Keratinocyte (primary cell): ENCODE measurements around the gene PFN4. TPM values are rescaled to one million over a fixed set of nuclear protein-coding genes. Genes with fewer than 3 reads are reported as not detected.

Source experiments
- DNase-seq: peaks from one replicate; pipeline ENCODE4 v3.0.0-alpha.2; 2011; ENCODE audit warnings: low read depth, missing footprints, low spot score
- FAIRE-seq: peaks from 2 replicates; lab custom pipeline; 2011; peaks lifted over from hg19 to GRCh38; lab: Jason Lieb, UNC
- H2AFZ ChIP-seq: 2 replicates; pipeline ENCODE4 v1.6.0; 2012; ENCODE audit warnings: low read length, control low read depth, inconsistent platforms; ENCODE audit not compliant: control insufficient read depth
- H3K27ac ChIP-seq: 2 replicates; pipeline ENCODE4 v1.5.1; 2011; ENCODE audit warnings: low read length; ENCODE audit not compliant: control insufficient read depth, insufficient read depth
- H3K27me3 ChIP-seq: 3 replicates; pipeline ENCODE4 v1.6.0; 2011; ENCODE audit warnings: low read length; ENCODE audit not compliant: control insufficient read depth, insufficient read depth; ENCODE audit errors: extremely low read depth
- H3K36me3 ChIP-seq, 2 experiments: 2 replicates in 1 of 2; 3 replicates in 1 of 2; pipeline ENCODE4 v1.5.1; 2011; ENCODE audit warnings: low read length in 2 of 2, mild to moderate bottlenecking in 1 of 2; ENCODE audit not compliant: control insufficient read depth in 2 of 2, insufficient read depth in 2 of 2; ENCODE audit errors: extremely low read depth in 1 of 2
- H3K4me1 ChIP-seq: 3 replicates; pipeline ENCODE4 v1.5.1; 2011; ENCODE audit warnings: low read length; ENCODE audit not compliant: control insufficient read depth, insufficient read depth; ENCODE audit errors: extremely low read depth
- H3K4me2 ChIP-seq: 3 replicates; pipeline ENCODE4 v1.6.0; 2011; ENCODE audit warnings: low read depth, low read length; ENCODE audit not compliant: control insufficient read depth, insufficient read depth; ENCODE audit errors: extremely low read depth
- H3K4me3 ChIP-seq, 3 experiments: fragments of 200-600 bp in 1 of 3; sonication (generic) in 1 of 3; 2 replicates in 2 of 3; 3 replicates in 1 of 3; pipeline ENCODE4 v1.5.1; 2011 to 2016; ENCODE audit warnings: low read length in 3 of 3, mild to moderate bottlenecking in 3 of 3, control low read depth in 2 of 3, inconsistent platforms in 1 of 3, low read depth in 1 of 3, mixed read lengths in 1 of 3, mixed run types in 1 of 3, moderate library complexity in 1 of 3; ENCODE audit not compliant: control insufficient read depth in 2 of 3, insufficient read depth in 2 of 3; ENCODE audit errors: extremely low read depth in 1 of 3
- H3K79me2 ChIP-seq: 2 replicates; pipeline ENCODE4 v1.6.0; 2012; ENCODE audit warnings: low read length; ENCODE audit not compliant: control insufficient read depth, insufficient read depth
- H3K9ac ChIP-seq: 3 replicates; pipeline ENCODE4 v1.6.0; 2011; ENCODE audit warnings: low read length; ENCODE audit not compliant: control insufficient read depth, insufficient read depth; ENCODE audit errors: extremely low read depth
- H3K9me1 ChIP-seq: 3 replicates; pipeline ENCODE4 v1.6.0; 2011; ENCODE audit warnings: low read length; ENCODE audit not compliant: control insufficient read depth, insufficient read depth; ENCODE audit errors: extremely low read depth
- H3K9me3 ChIP-seq: 2 replicates; pipeline ENCODE4 v1.5.1; 2012; ENCODE audit warnings: low read depth, low read length; ENCODE audit not compliant: control insufficient read depth
- H4K20me1 ChIP-seq: 3 replicates; pipeline ENCODE4 v1.6.0; 2011; ENCODE audit warnings: low read length; ENCODE audit not compliant: control insufficient read depth, insufficient read depth; ENCODE audit errors: extremely low read depth
- EZH2 ChIP-seq: IDR thresholded peaks from one replicate; pipeline ENCODE4 v1.6.1; 2012; ENCODE audit warnings: inconsistent platforms, mild to moderate bottlenecking, low read length, moderate library complexity
- dilution Hi-C: fragments of 300-500 bp; cut with MboI; formaldehyde crosslinking; loops from one replicate; pipeline ENCODE4 v1.7.0; 2020; ENCODE audit warnings: low sequenced_read_pairs; ENCODE audit not compliant: extremely low pct_ligation_motif_present
- polyA plus RNA-seq, 5 experiments: library from polyadenylated mRNA; depleted of rRNA in 3 of 5; stranded (reverse) in 3 of 5; stranded (forward) in 1 of 5; unstranded in 1 of 5; fragments of >200 nt; gene quantifications; 1 replicate in 1 of 5; 2 replicates in 3 of 5; 3 replicates in 1 of 5; pipeline versions ENCODE4 v1.2.1 to v1.2.3, GENCODE V29; 2011 to 2012; ENCODE audit warnings: missing spikeins in 2 of 5, low read depth in 1 of 5, low replicate concordance in 1 of 5
- TF ChIP-seq, protein P1 (sequence below), 3 experiments: IDR thresholded peaks in 1 of 3; conservative IDR thresholded peaks in 1 of 3; optimal IDR thresholded peaks in 1 of 3; 2 replicates in 2 of 3; 3 replicates in 1 of 3; pipeline versions ENCODE3 to v1.5.1; 2011; ENCODE audit warnings: low read length in 3 of 3, mild to moderate bottlenecking in 3 of 3, moderate library complexity in 2 of 3, control low read depth in 1 of 3, inconsistent platforms in 1 of 3; ENCODE audit not compliant: insufficient read depth in 2 of 3; ENCODE audit errors: extremely low read depth in 1 of 3

The PFN4 gene
- polyA plus RNA-seq, 1 donor (not counting 4 experiments of a cell fraction or from before 2014, with no cell fraction given): 0.16 TPM

DNA sequence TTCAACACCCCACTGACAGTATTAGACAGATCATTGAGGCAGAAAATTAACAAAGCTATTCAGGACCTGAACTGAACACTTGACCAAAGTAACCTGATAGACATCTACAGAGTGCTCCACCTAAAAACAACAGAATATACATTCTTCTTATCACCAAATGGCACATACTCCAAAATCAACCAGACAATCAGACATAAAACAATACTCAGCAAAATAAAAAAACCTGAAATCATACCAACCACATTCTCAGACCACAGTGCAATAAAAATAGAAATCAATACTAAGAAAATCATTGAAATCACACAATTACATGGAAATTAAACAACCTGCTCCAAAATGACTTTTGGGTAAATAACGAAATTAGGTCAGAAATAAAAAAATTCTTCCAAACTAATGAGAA lies 15.8 kb downstream of the PFN4 start:
- FAIRE-seq: no peak

DNA sequence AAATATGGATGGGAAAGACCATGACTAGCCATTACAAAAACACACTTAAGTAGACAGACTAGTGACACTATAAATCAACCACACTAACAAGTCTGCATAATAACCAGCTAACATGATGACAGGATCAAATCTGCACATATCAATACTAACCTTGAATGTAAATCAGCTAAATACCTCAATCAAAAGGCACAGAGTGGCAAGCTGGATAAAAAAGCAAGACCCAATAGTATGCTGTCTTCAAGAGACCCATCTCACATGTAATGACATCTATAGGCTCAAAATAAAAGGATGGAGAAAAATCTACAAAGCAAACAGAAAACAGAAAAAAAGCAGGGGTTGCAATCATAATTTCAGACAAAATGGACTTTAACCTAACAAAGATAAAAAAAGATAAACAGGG lies 16.3 kb downstream of the PFN4 start:
- Histone ChIP-seq H3K27me3 (no peaks in the 10 kb centered on the region), H3K79me2 (no peaks in the 10 kb centered on the region), H3K9ac (no peak overlapping the region), H3K27ac (no peak overlapping the region), H3K36me3 (no peaks in the 10 kb centered on the region), H3K4me2 (no peak overlapping the region), H3K9me3 (no peaks in the 10 kb centered on the region), H3K4me3 (no peak overlapping the region), H2AFZ (no peak overlapping the region), H4K20me1 (no peaks in the 10 kb centered on the region), H3K9me1 (no peaks in the 10 kb centered on the region), H3K4me1 (peaks cover 12% of the 10 kb centered on the region)
- FAIRE-seq (no peak), DNase-seq (no peak)
- no peak for TF ChIP-seq EZH2
- TF ChIP-seq, protein P1, sequence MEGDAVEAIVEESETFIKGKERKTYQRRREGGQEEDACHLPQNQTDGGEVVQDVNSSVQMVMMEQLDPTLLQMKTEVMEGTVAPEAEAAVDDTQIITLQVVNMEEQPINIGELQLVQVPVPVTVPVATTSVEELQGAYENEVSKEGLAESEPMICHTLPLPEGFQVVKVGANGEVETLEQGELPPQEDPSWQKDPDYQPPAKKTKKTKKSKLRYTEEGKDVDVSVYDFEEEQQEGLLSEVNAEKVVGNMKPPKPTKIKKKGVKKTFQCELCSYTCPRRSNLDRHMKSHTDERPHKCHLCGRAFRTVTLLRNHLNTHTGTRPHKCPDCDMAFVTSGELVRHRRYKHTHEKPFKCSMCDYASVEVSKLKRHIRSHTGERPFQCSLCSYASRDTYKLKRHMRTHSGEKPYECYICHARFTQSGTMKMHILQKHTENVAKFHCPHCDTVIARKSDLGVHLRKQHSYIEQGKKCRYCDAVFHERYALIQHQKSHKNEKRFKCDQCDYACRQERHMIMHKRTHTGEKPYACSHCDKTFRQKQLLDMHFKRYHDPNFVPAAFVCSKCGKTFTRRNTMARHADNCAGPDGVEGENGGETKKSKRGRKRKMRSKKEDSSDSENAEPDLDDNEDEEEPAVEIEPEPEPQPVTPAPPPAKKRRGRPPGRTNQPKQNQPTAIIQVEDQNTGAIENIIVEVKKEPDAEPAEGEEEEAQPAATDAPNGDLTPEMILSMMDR (optimal IDR thresholded peaks at IDR 0.05 in 1 of 3, IDR thresholded peaks at IDR 0.05 in 1 of 3, conservative IDR thresholded peaks at IDR 0.05 in 1 of 3; ENCODE audit: extremely low read depth in 1 of 3, insufficient read depth in 2 of 3, low read length in 3 of 3): no peak
- dilution Hi-C loops: no loop called here

More for the DNA sequence above, 15.8 kb downstream of the PFN4 start:
- no peaks in the 10 kb centered on the region for H3K79me2 ChIP-seq
- H3K9me3 ChIP-seq: no peaks in the 10 kb centered on the region
- H3K9ac ChIP-seq: no peak overlapping the region
- H3K4me1 ChIP-seq: peaks cover 13% of the 10 kb centered on the region
- no peak for TF ChIP-seq EZH2
- TF ChIP-seq, protein P1 (optimal IDR thresholded peaks at IDR 0.05 in 1 of 3, IDR thresholded peaks at IDR 0.05 in 1 of 3, conservative IDR thresholded peaks at IDR 0.05 in 1 of 3; ENCODE audit: extremely low read depth in 1 of 3, insufficient read depth in 2 of 3, low read length in 3 of 3): no peak
- dilution Hi-C loops: no loop called here
- no peak overlapping the region for H3K4me3 ChIP-seq
- H2AFZ ChIP-seq: no peak overlapping the region
- no peak overlapping the region for H3K27ac ChIP-seq
- no peaks in the 10 kb centered on the region for H3K9me1 ChIP-seq
- H3K4me2 ChIP-seq: no peak overlapping the region
- no peaks in the 10 kb centered on the region for H3K27me3 ChIP-seq
- H4K20me1 ChIP-seq: no peaks in the 10 kb centered on the region
- no peaks in the 10 kb centered on the region for H3K36me3 ChIP-seq
- no peak for DNase-seq
